Liver (tissue), 9 donors: Measurements from ENCODE around the gene WDR45. TPM values are rescaled to one million over a fixed set of nuclear protein-coding genes. Genes with fewer than 3 reads are reported as not detected.
A peak's percentile ranks its signal among the peaks of the same experiment; 100 is the strongest.

Experiments used
- DNase-seq: peaks from one replicate; pipeline ENCODE4 v3.0.0-alpha.2; 2017; ENCODE audit warnings: low spot score
- H3K27ac ChIP-seq, 2 donors: one replicate each; pipeline ENCODE4 v1.7.0; 2013; ENCODE audit warnings: inconsistent platforms in 2 of 2, low read length in 2 of 2, control low read depth in 1 of 2, low read depth in 1 of 2, mild to moderate bottlenecking in 1 of 2
- H3K27me3 ChIP-seq, 4 donors: one replicate each; pipeline versions ENCODE4 v1.6.1 to v1.7.0; 2013; ENCODE audit warnings: low read length in 3 of 4, inconsistent platforms in 1 of 4, mild to moderate bottlenecking in 1 of 4, moderate library complexity in 1 of 4; ENCODE audit not compliant: control insufficient read depth in 4 of 4, insufficient read depth in 4 of 4
- H3K36me3 ChIP-seq, 4 donors: one replicate each; pipeline versions ENCODE4 v1.6.1 to v1.7.0; 2013; ENCODE audit warnings: low read length in 3 of 4, mild to moderate bottlenecking in 3 of 4, low read depth in 1 of 4, moderate library complexity in 1 of 4; ENCODE audit not compliant: control insufficient read depth in 4 of 4, insufficient read depth in 3 of 4
- H3K4me1 ChIP-seq, 4 donors: one replicate each; pipeline versions ENCODE4 v1.6.1 to v1.7.0; 2013; ENCODE audit warnings: low read length in 3 of 4, mild to moderate bottlenecking in 3 of 4, moderate library complexity in 1 of 4; ENCODE audit not compliant: control insufficient read depth in 4 of 4, insufficient read depth in 4 of 4
- H3K4me3 ChIP-seq, 3 donors: one replicate each; pipeline versions ENCODE4 v1.6.1 to v1.7.0; 2013; ENCODE audit warnings: low read length in 3 of 3, control low read depth in 1 of 3, low read depth in 1 of 3, mild to moderate bottlenecking in 1 of 3
- H3K9ac ChIP-seq, 2 donors: one replicate each; pipeline ENCODE4 v1.7.0; 2013; ENCODE audit warnings: low read length in 2 of 2, mild to moderate bottlenecking in 2 of 2, moderate library complexity in 2 of 2, control low read depth in 1 of 2, low read depth in 1 of 2
- H3K9me3 ChIP-seq, 4 donors: one replicate each; pipeline versions ENCODE4 v1.6.1 to v1.7.0; 2013; ENCODE audit warnings: low read length in 3 of 4; ENCODE audit not compliant: control insufficient read depth in 4 of 4
- ATF3 ChIP-seq: IDR thresholded peaks from 2 replicates; pipeline ENCODE4 v1.6.1; 2016; ENCODE audit warnings: antibody characterized with exemption
- EGR1 ChIP-seq, 2 donors: IDR thresholded peaks; 2 replicates each; pipeline ENCODE4 v1.6.1; 2016 to 2018; ENCODE audit warnings: antibody characterized with exemption in 2 of 2, low read depth in 2 of 2
- FOXA1 ChIP-seq: IDR thresholded peaks from 2 replicates; pipeline ENCODE4 v1.6.1; 2016; ENCODE audit warnings: antibody characterized with exemption
- FOXA2 ChIP-seq: IDR thresholded peaks from 2 replicates; pipeline ENCODE4 v1.6.1; 2016; ENCODE audit warnings: antibody characterized with exemption
- GABPA ChIP-seq, 2 donors: IDR thresholded peaks in 1 of 2; conservative IDR thresholded peaks in 1 of 2; 2 replicates each; pipeline ENCODE4 v1.6.1; 2016; ENCODE audit warnings: antibody characterized with exemption in 2 of 2, mild to moderate bottlenecking in 1 of 2, moderate library complexity in 1 of 2
- HNF4A ChIP-seq, 2 donors: conservative IDR thresholded peaks; 2 replicates each; pipeline ENCODE4 v1.6.1; 2016; ENCODE audit warnings: antibody characterized with exemption in 2 of 2, mild to moderate bottlenecking in 2 of 2
- HNF4G ChIP-seq: IDR thresholded peaks from 2 replicates; pipeline ENCODE4 v1.6.1; 2016; ENCODE audit warnings: antibody characterized with exemption
- JUND ChIP-seq, 2 donors: IDR thresholded peaks; 2 replicates each; pipeline ENCODE4 v1.6.1; 2016; ENCODE audit warnings: antibody characterized with exemption in 2 of 2
- NR2F2 ChIP-seq: IDR thresholded peaks from 2 replicates; pipeline ENCODE4 v1.6.1; 2016; ENCODE audit warnings: antibody characterized with exemption
- RAD21 ChIP-seq, 2 donors: IDR thresholded peaks; 2 replicates each; pipeline ENCODE4 v1.6.1; 2016; ENCODE audit warnings: antibody characterized with exemption in 2 of 2, mild to moderate bottlenecking in 2 of 2
- REST ChIP-seq: IDR thresholded peaks from 2 replicates; pipeline ENCODE4 v1.6.1; 2016; ENCODE audit warnings: antibody characterized with exemption, mild to moderate bottlenecking
- RXRA ChIP-seq, 2 donors: IDR thresholded peaks; 2 replicates each; pipeline ENCODE4 v1.6.1; 2017 to 2018; ENCODE audit warnings: antibody characterized with exemption in 2 of 2, mild to moderate bottlenecking in 1 of 2
- SP1 ChIP-seq: IDR thresholded peaks from 2 replicates; pipeline ENCODE4 v1.6.1; 2018; ENCODE audit warnings: antibody characterized with exemption, mild to moderate bottlenecking
- TAF1 ChIP-seq: conservative IDR thresholded peaks from 2 replicates; pipeline ENCODE4 v1.6.1; 2016; ENCODE audit warnings: antibody characterized with exemption, mild to moderate bottlenecking
- YY1 ChIP-seq: IDR thresholded peaks from 2 replicates; pipeline ENCODE4 v1.6.1; 2016; ENCODE audit warnings: antibody characterized with exemption, mild to moderate bottlenecking
- ZBTB33 ChIP-seq: IDR thresholded peaks from 2 replicates; pipeline ENCODE4 v1.6.1; 2016; ENCODE audit warnings: antibody characterized with exemption
- WGBS: extraction: QIAGEN DNeasy Blood & Tissue Kit; methylation state at CpG from one replicate; pipeline ENCODE4 v1.1.7; 2013; 5-methylcytosine and 5-hydroxymethylcytosine counted together
- polyA plus RNA-seq, 2 donors: library from polyadenylated mRNA; stranded (reverse) in 1 of 2; unstranded in 1 of 2; fragments of 200-250 nt in 1 of 2; fragments of >200 nt in 1 of 2; fragmentation: Nextera tagmentation in 1 of 2; extraction: Ambion mirVana in 1 of 2; gene quantifications; one replicate each; pipeline versions ENCODE4 v1.2.1 to v1.2.3, GENCODE V29; 2013 to 2015
- total RNA-seq, 2 donors: library from RNA; depleted of rRNA; stranded (reverse); fragments of >200 nt; gene quantifications; one replicate each; pipeline ENCODE4 v1.2.3, GENCODE V29; 2014
- TF ChIP-seq, protein P1 (sequence below): IDR thresholded peaks from 2 replicates; pipeline ENCODE4 v1.6.1; 2016; ENCODE audit warnings: antibody characterized with exemption
- TF ChIP-seq, protein P2 (sequence below): fragments of 150-350 bp; IDR thresholded peaks from 2 replicates; pipeline ENCODE4 v1.5.1; 2017; ENCODE audit warnings: improper control_type of control experiment, low read depth, low read length; ENCODE audit not compliant: missing input control
- donor health status: healthy.
- donor health status: healthy.
- donor health status: healthy.
- donor health status: healthy.
- donor health status: healthy.

Gene WDR45
- total and polyA plus RNA-seq, 4 donors = 28.0 to 60.7 (median 49.6) TPM

- Histone ChIP-seq H3K36me3 (peaks cover 0 to 4% (median under 1%) of the 10 kb centered on the region in 4 donors), H3K27ac (peak overlapping the region; percentile 60 to 76), H3K9ac (peak overlapping the region in 1 of 2 donors; percentile 34), H3K4me1 (peaks cover 0 to 7% (median 2%) of the 10 kb centered on the region in 4 donors), H3K27me3 (peaks cover 0 to 3% (median 0%) of the 10 kb centered on the region in 4 donors), H3K4me3 (peak overlapping the region in 2 of 3 donors; percentile 69), H3K9me3 (no peaks in the 10 kb centered on the region)
- WGBS = 35% methylated on average over 10 of the region's 10 CpGs
- TF ChIP-seq REST (no peak), TAF1 (no peak), HNF4A (conservative IDR thresholded peaks at IDR 0.05) (no peak), FOXA1 (no peak), SP1 (no peak), RAD21 (IDR thresholded peaks at IDR 0.05) (no peak), HNF4G (no peak), ZBTB33 (no peak), YY1 (no peak), JUND (IDR thresholded peaks at IDR 0.05) (no peak), EGR1 (IDR thresholded peaks at IDR 0.05; ENCODE audit: low read depth in 2 of 2) (no peak), GABPA (IDR thresholded peaks at IDR 0.05 in 1 of 2, conservative IDR thresholded peaks at IDR 0.05 in 1 of 2) (no peak), ATF3 (no peak), NR2F2 (no peak), RXRA (IDR thresholded peaks at IDR 0.05) (no peak)
- TF ChIP-seq, protein P1, sequence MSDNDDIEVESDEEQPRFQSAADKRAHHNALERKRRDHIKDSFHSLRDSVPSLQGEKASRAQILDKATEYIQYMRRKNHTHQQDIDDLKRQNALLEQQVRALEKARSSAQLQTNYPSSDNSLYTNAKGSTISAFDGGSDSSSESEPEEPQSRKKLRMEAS = no peak
- DNase-seq = no peak
Measured at GRCh38 chrX:49059681-49060085, 20.0 kb downstream of the WDR45 start.

DNA sequence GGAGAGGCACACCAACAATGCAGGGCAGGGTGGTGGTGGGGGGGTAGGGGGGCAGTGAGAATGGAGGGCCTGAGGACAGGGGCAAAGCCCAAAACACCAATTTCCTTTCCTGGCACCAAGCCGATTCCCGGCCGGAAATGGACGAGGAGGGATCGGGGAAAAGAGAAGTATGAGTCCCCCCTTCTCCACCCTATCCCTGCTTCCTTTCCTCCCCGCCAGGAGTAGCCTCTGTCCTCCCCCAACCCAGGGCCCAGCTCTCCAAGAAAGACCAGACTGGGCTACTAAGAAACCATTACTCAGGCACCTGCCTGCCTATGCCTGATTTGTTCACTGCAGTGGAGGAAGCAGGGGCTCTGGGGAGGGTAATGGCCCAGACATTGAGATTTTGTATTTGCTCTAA is 20.5 kb downstream of the WDR45 start:
- 22% methylated on average over 6 of the region's 6 CpGs for WGBS
- DNase-seq = no peak
- Histone ChIP-seq H3K9ac (peak overlapping the region; percentile 31 to 34), H3K4me1 (peaks cover 0 to 7% (median 3%) of the 10 kb centered on the region in 4 donors), H3K27ac (peak overlapping the region; percentile 60 to 76), H3K27me3 (peaks cover 0 to 3% (median 0%) of the 10 kb centered on the region in 4 donors), H3K9me3 (peaks cover 0 to 4% (median 0%) of the 10 kb centered on the region in 4 donors), H3K4me3 (peak overlapping the region; percentile 53 to 69 (median 69)), H3K36me3 (peaks cover 0 to 2% (median under 1%) of the 10 kb centered on the region in 4 donors)
- no peak for TF ChIP-seq GABPA (IDR thresholded peaks at IDR 0.05 in 1 of 2, conservative IDR thresholded peaks at IDR 0.05 in 1 of 2)
- TF ChIP-seq, protein P1 = no peak
- TF ChIP-seq FOXA1 = no peak
- no peak for TF ChIP-seq NR2F2
- no peak for TF ChIP-seq HNF4A (conservative IDR thresholded peaks at IDR 0.05)
- no peak for TF ChIP-seq ZBTB33
- TF ChIP-seq, protein P2, sequence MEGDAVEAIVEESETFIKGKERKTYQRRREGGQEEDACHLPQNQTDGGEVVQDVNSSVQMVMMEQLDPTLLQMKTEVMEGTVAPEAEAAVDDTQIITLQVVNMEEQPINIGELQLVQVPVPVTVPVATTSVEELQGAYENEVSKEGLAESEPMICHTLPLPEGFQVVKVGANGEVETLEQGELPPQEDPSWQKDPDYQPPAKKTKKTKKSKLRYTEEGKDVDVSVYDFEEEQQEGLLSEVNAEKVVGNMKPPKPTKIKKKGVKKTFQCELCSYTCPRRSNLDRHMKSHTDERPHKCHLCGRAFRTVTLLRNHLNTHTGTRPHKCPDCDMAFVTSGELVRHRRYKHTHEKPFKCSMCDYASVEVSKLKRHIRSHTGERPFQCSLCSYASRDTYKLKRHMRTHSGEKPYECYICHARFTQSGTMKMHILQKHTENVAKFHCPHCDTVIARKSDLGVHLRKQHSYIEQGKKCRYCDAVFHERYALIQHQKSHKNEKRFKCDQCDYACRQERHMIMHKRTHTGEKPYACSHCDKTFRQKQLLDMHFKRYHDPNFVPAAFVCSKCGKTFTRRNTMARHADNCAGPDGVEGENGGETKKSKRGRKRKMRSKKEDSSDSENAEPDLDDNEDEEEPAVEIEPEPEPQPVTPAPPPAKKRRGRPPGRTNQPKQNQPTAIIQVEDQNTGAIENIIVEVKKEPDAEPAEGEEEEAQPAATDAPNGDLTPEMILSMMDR = no peak
- no peak for TF ChIP-seq EGR1 (IDR thresholded peaks at IDR 0.05; ENCODE audit: low read depth in 2 of 2)
- TF ChIP-seq FOXA2 = no peak
- no peak for TF ChIP-seq RAD21 (IDR thresholded peaks at IDR 0.05)
- TF ChIP-seq YY1 = no peak
- TF ChIP-seq HNF4G = no peak
- TF ChIP-seq ATF3 = no peak
- no peak for TF ChIP-seq RXRA (IDR thresholded peaks at IDR 0.05)
- TF ChIP-seq JUND (IDR thresholded peaks at IDR 0.05) = no peak
